ENCODE data around the gene TBX5. TPM values are rescaled to one million over a fixed set of nuclear protein-coding genes. Genes with fewer than 3 reads are reported as not detected.

Gene TBX5
- 1.1 TPM in 2 replicates for total RNA-seq (ENCODE audit: low replicate concordance)

DNA sequence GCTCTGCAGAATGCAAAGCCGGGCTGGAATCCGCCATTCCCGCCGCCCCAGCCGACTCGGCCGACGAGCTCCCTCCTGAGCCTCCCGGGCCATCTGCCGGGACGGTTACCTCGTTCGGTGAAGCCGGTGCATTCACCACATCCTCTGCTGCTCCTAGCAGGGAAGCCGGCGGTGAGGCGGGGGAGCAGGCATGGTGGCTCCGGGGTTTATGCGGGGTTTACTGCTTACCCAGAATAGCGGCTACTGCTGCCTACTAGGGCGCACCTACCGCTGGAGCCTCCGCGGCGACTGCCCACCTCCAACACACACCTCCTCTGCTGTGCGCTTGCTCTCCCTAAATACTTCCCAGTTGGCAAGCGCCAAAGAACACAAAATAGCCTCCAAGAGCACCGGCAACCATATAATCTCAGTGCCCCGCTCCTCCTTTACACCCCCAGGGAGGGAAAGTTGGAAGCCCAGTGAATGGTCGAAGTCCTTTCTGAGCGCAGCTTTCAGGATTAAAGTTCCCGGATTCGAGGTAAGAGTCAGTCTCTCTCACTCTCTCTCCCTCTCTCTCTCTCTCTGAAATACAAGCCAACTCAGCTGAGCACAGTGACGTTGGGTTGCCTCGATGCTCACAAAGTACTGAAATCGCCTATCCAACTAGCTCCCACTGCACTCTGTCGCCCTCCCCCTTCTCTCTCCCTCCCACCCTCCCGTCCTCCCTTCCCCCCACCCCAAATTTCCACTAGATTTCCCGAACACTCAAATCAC, at the start of gene TBX5:
TSS of gene TBX5 (minus strand) at position 626 of the 753 bp plus-strand sequence. CDS start 2,246 bp downstream, outside the sequence.

Measured in smooth muscle cell of the coronary artery (primary cell).